HCT116 (cell line): ENCODE results near the gene KIAA1755. TPM values are rescaled to one million over a fixed set of nuclear protein-coding genes. Genes with fewer than 3 reads are reported as not detected.

Experiments
- ATAC-seq: fragments of 200-7000 bp; cut with Tn5 transposase; 2 replicates; pipeline ENCODE4 v1.9.1; 2020; ENCODE audit warnings: mild to moderate bottlenecking, moderate library complexity
- BruUV-seq: library from RNA; stranded (reverse); fragments of 400-500 nt; replicated peaks from 2 replicates; lab custom pipeline; 2021; lab: Mats Ljungman, UMichigan
- CTCF ChIA-PET: fragments of 300-600 bp; sonication (Branson Sonifier 250); formaldehyde crosslinking; loops from one replicate; lab custom pipeline; 2021; ENCODE audit warnings: antibody characterized with exemption; lab: Charles Lee
- POLR2A ChIA-PET: fragments of 300-600, 350-600 bp; sonication (Branson Sonifier 250); formaldehyde crosslinking; loops from one replicate; lab custom pipeline; 2021; ENCODE audit warnings: antibody characterized with exemption; lab: Charles Lee
- RAD21 ChIA-PET, 2 experiments: fragments of 300-600 bp; sonication (Branson Sonifier 250); formaldehyde crosslinking; loops; one replicate each; lab custom pipeline; 2023; ENCODE audit warnings: low total read pairs in 2 of 2; ENCODE audit not compliant: uncharacterized antibody in 2 of 2, unreplicated experiment in 2 of 2, low non-redundant PET in 1 of 2; lab: Charles Lee
- DNase-seq: peaks from one replicate; pipeline ENCODE4 v3.0.0-alpha.2; 2010; ENCODE audit warnings: low read depth, low spot score
- H2AFZ ChIP-seq: fragments of 200-600 bp; shearing (Covaris generic), sonication (generic); 2 replicates; pipeline ENCODE4 v1.6.1; 2017; ENCODE audit warnings: low read depth, mixed run types, mixed read lengths, antibody characterized with exemption, low read length; ENCODE audit not compliant: poor library complexity, severe bottlenecking
- H3K27ac ChIP-seq: 2 replicates; pipeline ENCODE4 v1.5.1; 2012; ENCODE audit warnings: low read depth, low read length
- H3K27me3 ChIP-seq: fragments of 200-600 bp; sonication (generic); 2 replicates; pipeline ENCODE4 v1.6.1; 2016; ENCODE audit warnings: mixed run types, low read length, mixed read lengths; ENCODE audit not compliant: insufficient read depth
- H3K36me3 ChIP-seq, 2 experiments: fragments of 200-500 bp in 1 of 2; fragments of 200-600 bp in 1 of 2; sonication (Bioruptor generic) in 1 of 2; sonication (generic) in 1 of 2; 2 replicates each; pipeline versions ENCODE4 v1.5.1 to v1.6.1; 2014 to 2016; ENCODE audit warnings: low read length in 2 of 2, inconsistent platforms in 1 of 2, mixed read lengths in 1 of 2, mixed run types in 1 of 2; ENCODE audit not compliant: insufficient read depth in 2 of 2, control insufficient read depth in 1 of 2
- H3K4me1 ChIP-seq, 2 experiments: fragments of 200-600 bp in 1 of 2; sonication (generic) in 1 of 2; 2 replicates each; pipeline versions ENCODE4 v1.5.1 to v1.6.1; 2012 to 2017; ENCODE audit warnings: low read length in 2 of 2, inconsistent platforms in 1 of 2, mild to moderate bottlenecking in 1 of 2, mixed read lengths in 1 of 2, mixed run types in 1 of 2, moderate library complexity in 1 of 2; ENCODE audit not compliant: insufficient read depth in 2 of 2, control insufficient read depth in 1 of 2
- H3K4me2 ChIP-seq: fragments of 200-600 bp; sonication (generic); 2 replicates; pipeline ENCODE4 v1.6.1; 2017; ENCODE audit warnings: mixed run types, low read length, mixed read lengths
- H3K4me3 ChIP-seq, 2 experiments: fragments of 200-600 bp in 1 of 2; sonication (generic) in 1 of 2; replicated peaks in 1 of 2; 2 replicates each; pipeline ENCODE4 v1.5.1; 2011 to 2016; ENCODE audit warnings: low read length in 2 of 2, control low read depth in 1 of 2, low read depth in 1 of 2, mild to moderate bottlenecking in 1 of 2, mixed read lengths in 1 of 2, mixed run types in 1 of 2
- H3K79me2 ChIP-seq: fragments of 200-600 bp; sonication (generic); 2 replicates; pipeline ENCODE4 v1.6.1; 2017; ENCODE audit warnings: mild to moderate bottlenecking, mixed run types, low read length, moderate library complexity, mixed read lengths; ENCODE audit not compliant: insufficient read depth
- H3K9ac ChIP-seq: fragments of 200-600 bp; sonication (generic); 2 replicates; pipeline ENCODE4 v1.6.1; 2016; ENCODE audit warnings: low read length, mixed read lengths
- H3K9me2 ChIP-seq: fragments of 200-600 bp; sonication (generic), shearing (Covaris generic); 2 replicates; pipeline ENCODE4 v1.6.1; 2017; ENCODE audit warnings: mixed run types, mild to moderate bottlenecking, moderate library complexity; ENCODE audit not compliant: insufficient read depth
- H3K9me3 ChIP-seq, 2 experiments: fragments of 200-500 bp in 1 of 2; fragments of 200-600 bp in 1 of 2; sonication (Bioruptor generic) in 1 of 2; sonication (generic) in 1 of 2; 2 replicates each; pipeline ENCODE4 v1.6.1; 2014 to 2017; ENCODE audit warnings: low read length in 2 of 2, mixed read lengths in 2 of 2, inconsistent platforms in 1 of 2, low read depth in 1 of 2, mild to moderate bottlenecking in 1 of 2, mixed run types in 1 of 2, moderate library complexity in 1 of 2; ENCODE audit not compliant: control insufficient read depth in 1 of 2, insufficient read depth in 1 of 2
- H4K20me1 ChIP-seq: fragments of 200-600 bp; sonication (generic), shearing (Covaris generic); 2 replicates; pipeline ENCODE4 v1.6.1; 2017; ENCODE audit warnings: mixed run types, mild to moderate bottlenecking, moderate library complexity; ENCODE audit not compliant: insufficient read depth
- ATF3 ChIP-seq: IDR thresholded peaks from 2 replicates; pipeline ENCODE4 v1.6.1; 2012
- CBX3 ChIP-seq: IDR thresholded peaks from 2 replicates; pipeline ENCODE4 v1.6.1; 2012; ENCODE audit warnings: low read depth
- CEBPB ChIP-seq: IDR thresholded peaks from 2 replicates; pipeline ENCODE4 v1.6.1; 2012; ENCODE audit warnings: low read depth
- ELF1 ChIP-seq: IDR thresholded peaks from 2 replicates; pipeline ENCODE4 v1.6.1; 2012; ENCODE audit warnings: low read depth, borderline replicate concordance
- EZH2phosphoT487 ChIP-seq: fragments of 200-600 bp; IDR thresholded peaks from 2 replicates; pipeline ENCODE4 v1.6.1; 2018; ENCODE audit warnings: antibody characterized with exemption, borderline replicate concordance
- POLR2A ChIP-seq: IDR thresholded peaks from 2 replicates; pipeline ENCODE4 v1.7.0; 2011; ENCODE audit warnings: borderline replicate concordance; ENCODE audit not compliant: insufficient read depth, insufficient read length; ENCODE audit errors: extremely low read depth
- POLR2AphosphoS5 ChIP-seq: IDR thresholded peaks from 2 replicates; pipeline ENCODE4 v1.6.1; 2011; ENCODE audit warnings: mild to moderate bottlenecking, low read depth, low read length, moderate library complexity
- RAD21 ChIP-seq: IDR thresholded peaks from 2 replicates; pipeline ENCODE4 v1.6.1; 2012; ENCODE audit warnings: low read depth, mild to moderate bottlenecking
- SIN3A ChIP-seq: IDR thresholded peaks from 2 replicates; pipeline ENCODE4 v1.6.1; 2012; ENCODE audit warnings: low read depth
- SP1 ChIP-seq: IDR thresholded peaks from 2 replicates; pipeline ENCODE4 v1.6.1; 2012; ENCODE audit warnings: low read depth
- YY1 ChIP-seq: IDR thresholded peaks from 2 replicates; pipeline ENCODE4 v1.6.1; 2011; ENCODE audit warnings: low read length, low read depth, moderate library complexity, mild to moderate bottlenecking; ENCODE audit not compliant: insufficient replicate concordance; ENCODE audit errors: extremely low read depth
- ZBTB33 ChIP-seq: IDR thresholded peaks from 2 replicates; pipeline ENCODE4 v1.6.1; 2011; ENCODE audit warnings: mild to moderate bottlenecking, low read length, moderate library complexity; ENCODE audit not compliant: insufficient replicate concordance; ENCODE audit errors: extremely low read depth
- ZFX ChIP-seq: fragments of 450-650 bp; IDR thresholded peaks from 2 replicates; pipeline ENCODE4 v1.6.1; 2017
- intact Hi-C: fragments of 100-400 bp; cut with micrococcal nuclease; formaldehyde crosslinking; loops from 2 replicates; pipeline ENCODE4 v1.10.0; 2022
- total RNA-seq: library from RNA; stranded (reverse); gene quantifications from one replicate; pipeline ENCODE4 v1.2.1, GENCODE V29; 2021; ENCODE audit not compliant: unreplicated experiment

Gene KIAA1755
- total RNA-seq, 1 experiment from 2014 or later, result not detected

DNA sequence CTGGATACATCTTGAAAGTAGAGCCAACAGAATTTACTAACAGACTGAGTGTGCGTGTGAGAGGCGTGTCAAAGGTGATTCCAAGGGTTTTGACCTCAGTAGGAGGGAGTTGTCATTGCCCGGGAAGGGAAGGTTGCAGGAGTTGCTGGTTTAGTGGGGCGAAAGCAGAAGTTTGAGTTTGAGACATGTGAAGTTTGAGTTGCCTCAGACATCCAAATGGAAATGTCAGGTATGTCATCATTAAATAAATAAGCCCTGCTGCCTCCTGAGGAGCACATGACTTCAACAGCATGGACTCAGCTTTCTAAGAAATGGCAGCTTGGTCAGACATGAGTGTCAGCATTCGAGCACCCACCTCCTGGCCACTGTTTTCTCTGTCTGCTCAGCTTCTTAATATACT is 68.9 kb downstream of the KIAA1755 start:
- ATAC-seq (no peak), DNase-seq (no peak)
- no peak overlapping the region for H3K4me2 ChIP-seq
- H3K9ac ChIP-seq, result no peak overlapping the region
- RAD21 ChIA-PET, result no interaction called here
- H3K36me3 ChIP-seq, result no peaks in the 10 kb centered on the region
- no peak overlapping the region for H3K27ac ChIP-seq
- no TSS peak for BruUV-seq
- POLR2A ChIA-PET, result no interaction called here
- no peak overlapping the region for H3K4me3 ChIP-seq
- H3K9me3 ChIP-seq, result no peaks in the 10 kb centered on the region
- no peaks in the 10 kb centered on the region for H3K27me3 ChIP-seq
- no peaks in the 10 kb centered on the region for H4K20me1 ChIP-seq
- H2AFZ ChIP-seq, result no peak overlapping the region
- CTCF ChIA-PET, result no interaction called here
- no peak for TF ChIP-seq ATF3
- TF ChIP-seq CBX3, result no peak
- TF ChIP-seq POLR2AphosphoS5, result no peak
- no peak for TF ChIP-seq CEBPB
- TF ChIP-seq POLR2A, result no peak
- no peak for TF ChIP-seq ZFX
- TF ChIP-seq YY1, result no peak
- TF ChIP-seq ZBTB33, result no peak
- TF ChIP-seq EZH2phosphoT487, result no peak
- TF ChIP-seq SIN3A, result no peak
- no peak for TF ChIP-seq ELF1
- no peak for TF ChIP-seq RAD21
- TF ChIP-seq SP1, result no peak
- TF ChIP-seq, all 23 proteins: peak for 0
- Histone ChIP-seq H3K9me2 (no peaks in the 10 kb centered on the region), H3K79me2 (no peaks in the 10 kb centered on the region), H3K4me1 (peaks cover 6 to 15% of the 10 kb centered on the region in 2 experiments)
- intact Hi-C loops, result no loop called here
